ENCODE data around the gene ASAP2. TPM values are rescaled to one million over a fixed set of nuclear protein-coding genes. Genes with fewer than 3 reads are reported as not detected.

Gene ASAP2
- total and polyA plus RNA-seq, 9 of the 15 experiments (the other 6 are each of a cell fraction or from before 2014, with no cell fraction given): 0.06 to 4.3 (median 3.1) TPM

DNA sequence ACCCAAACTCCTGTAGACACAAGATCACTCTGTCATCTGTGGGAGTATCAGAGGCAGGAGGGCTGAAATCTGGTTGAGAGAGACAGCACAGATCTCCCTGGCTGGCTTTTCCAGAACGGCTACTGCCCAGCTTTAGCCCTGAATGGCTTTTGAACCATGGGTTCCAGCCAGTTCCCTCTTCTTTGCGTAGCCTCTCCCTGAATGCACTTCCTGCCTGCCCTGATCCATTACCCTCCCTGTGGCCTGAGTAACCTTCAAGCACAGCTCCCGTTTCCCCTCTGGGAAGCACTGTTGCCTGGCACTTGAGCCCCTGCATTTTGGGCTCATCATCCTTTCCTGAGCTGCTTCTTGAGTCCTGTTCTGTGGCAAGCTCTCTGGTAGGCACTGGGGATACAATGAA lies 68.8 kb downstream of the ASAP2 start:
- Histone ChIP-seq H3K79me2 (ENCODE audit: control insufficient read depth, insufficient read depth, low read length) (no peaks in the 10 kb centered on the region), H3K4me1 (replicated peaks in 1 of 2; ENCODE audit: control insufficient read depth in 2 of 2, insufficient read depth in 2 of 2, low read length in 2 of 2) (no peaks in the 10 kb centered on the region; a peak in 1 of 5 replicates), H3K36me3 (ENCODE audit: control insufficient read depth, insufficient read depth, low read length) (no peaks in the 10 kb centered on the region), H3K4me2 (ENCODE audit: insufficient read depth, low read length) (no peak overlapping the region), H3K4me3 (no peak overlapping the region), H3K9ac (ENCODE audit: insufficient read depth in 1 of 2, low read depth in 2 of 2, low read length in 2 of 2) (no peak overlapping the region), H3K9me3 (replicated peaks; ENCODE audit: control insufficient read depth, insufficient read depth, low read depth, low read length) (no peaks in the 10 kb centered on the region), H4K20me1 (replicated peaks; ENCODE audit: control insufficient read depth, insufficient read depth, low read length) (peaks cover 6% of the 10 kb centered on the region; the same call in 1 of the 2 replicates), H3K27me3 (ENCODE audit: control insufficient read depth in 2 of 2, insufficient read depth in 2 of 2, low read length in 2 of 2) (peaks cover 16 to 39% of the 10 kb centered on the region in 2 experiments), H3K9me1 (ENCODE audit: control insufficient read depth, insufficient read depth, low read length) (no peaks in the 10 kb centered on the region), H2AFZ (ENCODE audit: low read depth, low read length) (no peak overlapping the region), H3K27ac (ENCODE audit: extremely low read depth, low read depth, low read length) (no peak overlapping the region)
- 16% methylated on average over 3 of the region's 3 CpGs for WGBS (ENCODE audit: insufficient coverage, low coverage, missing lambda C conversion rate)
- CTCF ChIA-PET (ENCODE audit: low intra/inter-chr PET ratio): no interaction called here
- ATAC-seq (no peak; the same call in 2 of the 3 replicates), DNase-seq (ENCODE audit: extremely low read depth in 1 of 4, low spot score in 3 of 4) (no peak), FAIRE-seq (no peak)
- TF ChIP-seq SPI1 (IDR thresholded peaks at IDR 0.05; ENCODE audit: borderline replicate concordance, low read depth, low read length) (0 out of 2 replicates have a peak, but pooled peaks have one; percentile 5), SIRT6 (IDR thresholded peaks at IDR 0.05; ENCODE audit: low read depth, low read length) (no peak)
- no TSS peak for BruUV-seq (replicated peaks)
- POLR2A ChIA-PET: interaction anchor here (0.6 to 1.4 kb wide), 3 partner anchors 9 to 100 kb away, joined by 3 to 5 read pairs (median 4); no protein-coding TSS in a partner anchor
- in situ Hi-C loops (cut with MboI): no loop called here
- intact Hi-C loops (cut with micrococcal nuclease): no loop called here

GRCh38 chr2:9276074-9276473 lies 69.5 kb downstream of the ASAP2 start:
- no peak for ATAC-seq
- Histone ChIP-seq H3K4me3 (no peak overlapping the region), H3K4me2 (ENCODE audit: insufficient read depth, low read length) (no peak overlapping the region), H3K4me1 (replicated peaks in 1 of 2; ENCODE audit: control insufficient read depth in 2 of 2, insufficient read depth in 2 of 2, low read length in 2 of 2) (no peaks in the 10 kb centered on the region; a peak in 1 of 5 replicates), H3K9ac (ENCODE audit: insufficient read depth in 1 of 2, low read depth in 2 of 2, low read length in 2 of 2) (no peak overlapping the region), H3K79me2 (ENCODE audit: control insufficient read depth, insufficient read depth, low read length) (no peaks in the 10 kb centered on the region), H2AFZ (ENCODE audit: low read depth, low read length) (no peak overlapping the region), H4K20me1 (replicated peaks; ENCODE audit: control insufficient read depth, insufficient read depth, low read length) (peaks cover 6% of the 10 kb centered on the region; the same call in 1 of the 2 replicates), H3K27me3 (ENCODE audit: control insufficient read depth in 2 of 2, insufficient read depth in 2 of 2, low read length in 2 of 2) (peaks cover 16 to 39% of the 10 kb centered on the region in 2 experiments), H3K36me3 (ENCODE audit: control insufficient read depth, insufficient read depth, low read length) (no peaks in the 10 kb centered on the region), H3K27ac (ENCODE audit: extremely low read depth, low read depth, low read length) (no peak overlapping the region), H3K9me3 (replicated peaks; ENCODE audit: control insufficient read depth, insufficient read depth, low read depth, low read length) (no peaks in the 10 kb centered on the region), H3K9me1 (ENCODE audit: control insufficient read depth, insufficient read depth, low read length) (no peaks in the 10 kb centered on the region)
- intact Hi-C loops (cut with micrococcal nuclease) (no loop called here), in situ Hi-C loops (cut with MboI) (no loop called here)
- no peak for DNase-seq (ENCODE audit: extremely low read depth in 1 of 4, low spot score in 3 of 4)
- WGBS (ENCODE audit: insufficient coverage, low coverage, missing lambda C conversion rate): 17% methylated on average over 2 of the region's 2 CpGs
- CTCF ChIA-PET (ENCODE audit: low intra/inter-chr PET ratio): no interaction called here
- no TSS peak for BruUV-seq (replicated peaks)
- no peak for FAIRE-seq
- POLR2A ChIA-PET: interaction anchor here (1.4 kb wide), 1 partner anchor 12 kb away, joined by 4 read pairs; no protein-coding TSS in a partner anchor
- TF ChIP-seq POLR2H (tag; IDR thresholded peaks at IDR 0.05; ENCODE audit: low read depth) (no peak), FOXJ2 (tag; IDR thresholded peaks at IDR 0.05) (no peak), HEY1 (CRISPR knock-in tag; IDR thresholded peaks at IDR 0.05; ENCODE audit: borderline replicate concordance) (no peak), ARNT (IDR thresholded peaks at IDR 0.05) (no peak), SRSF3 (IDR thresholded peaks at IDR 0.05; ENCODE audit: insufficient read depth, low read length) (no peak), ZNF143 (CRISPR knock-in tag; IDR thresholded peaks at IDR 0.05) (no peak), SNRNP70 (optimal IDR thresholded peaks at IDR 0.05; ENCODE audit: low read depth, low read length) (no peak), ZNF431 (CRISPR knock-in tag; IDR thresholded peaks at IDR 0.05) (no peak), TCFL5 (CRISPR knock-in tag; conservative IDR thresholded peaks at IDR 0.05) (no peak), ESRRA (IDR thresholded peaks at IDR 0.05; ENCODE audit: borderline replicate concordance, low read depth) (no peak)
- TF ChIP-seq, protein P1, sequence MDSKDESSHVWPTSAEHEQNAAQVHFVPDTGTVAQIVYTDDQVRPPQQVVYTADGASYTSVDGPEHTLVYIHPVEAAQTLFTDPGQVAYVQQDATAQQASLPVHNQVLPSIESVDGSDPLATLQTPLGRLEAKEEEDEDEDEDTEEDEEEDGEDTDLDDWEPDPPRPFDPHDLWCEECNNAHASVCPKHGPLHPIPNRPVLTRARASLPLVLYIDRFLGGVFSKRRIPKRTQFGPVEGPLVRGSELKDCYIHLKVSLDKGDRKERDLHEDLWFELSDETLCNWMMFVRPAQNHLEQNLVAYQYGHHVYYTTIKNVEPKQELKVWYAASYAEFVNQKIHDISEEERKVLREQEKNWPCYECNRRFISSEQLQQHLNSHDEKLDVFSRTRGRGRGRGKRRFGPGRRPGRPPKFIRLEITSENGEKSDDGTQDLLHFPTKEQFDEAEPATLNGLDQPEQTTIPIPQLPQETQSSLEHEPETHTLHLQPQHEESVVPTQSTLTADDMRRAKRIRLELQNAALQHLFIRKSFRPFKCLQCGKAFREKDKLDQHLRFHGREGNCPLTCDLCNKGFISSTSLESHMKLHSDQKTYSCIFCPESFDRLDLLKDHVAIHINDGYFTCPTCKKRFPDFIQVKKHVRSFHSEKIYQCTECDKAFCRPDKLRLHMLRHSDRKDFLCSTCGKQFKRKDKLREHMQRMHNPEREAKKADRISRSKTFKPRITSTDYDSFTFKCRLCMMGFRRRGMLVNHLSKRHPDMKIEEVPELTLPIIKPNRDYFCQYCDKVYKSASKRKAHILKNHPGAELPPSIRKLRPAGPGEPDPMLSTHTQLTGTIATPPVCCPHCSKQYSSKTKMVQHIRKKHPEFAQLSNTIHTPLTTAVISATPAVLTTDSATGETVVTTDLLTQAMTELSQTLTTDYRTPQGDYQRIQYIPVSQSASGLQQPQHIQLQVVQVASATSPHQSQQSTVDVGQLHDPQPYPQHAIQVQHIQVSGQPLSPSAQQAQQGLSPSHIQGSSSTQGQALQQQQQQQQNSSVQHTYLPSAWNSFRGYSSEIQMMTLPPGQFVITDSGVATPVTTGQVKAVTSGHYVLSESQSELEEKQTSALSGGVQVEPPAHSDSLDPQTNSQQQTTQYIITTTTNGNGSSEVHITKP (IDR thresholded peaks at IDR 0.05; ENCODE audit: partially characterized antibody): no peak
